HG03354 (cell line): ENCODE measurements around the gene NAA10.

Source experiments
- ATAC-seq: cut with Tn5 transposase; IDR thresholded peaks from one replicate; pipeline ENCODE4 v1.9.1; 2021; ENCODE audit warnings: mild to moderate bottlenecking; ENCODE audit not compliant: unreplicated experiment, poor library complexity, severe bottlenecking

The NAA10 gene

GRCh38 chrX:153934762-153935325 lies at the start of gene NAA10:
Gene NAA10, minus strand, starts transcription at chrX:153935037. Its CDS starts 133 bp downstream, at chrX:153934904.
- peak; percentile 94 for ATAC-seq

- no peak for ATAC-seq
Observed at GRCh38 chrX:153983321-153983801, 48.5 kb upstream of the NAA10 start.

GRCh38 chrX:153981771-153982533 lies 47.1 kb upstream of the NAA10 start:
- ATAC-seq = no peak

- ATAC-seq = no peak
Observed at GRCh38 chrX:153981231-153981630, 46.4 kb upstream of the NAA10 start.

GRCh38 chrX:153980394-153980793 lies 45.6 kb upstream of the NAA10 start:
- peak; percentile 58 for ATAC-seq

- ATAC-seq = no peak
Observed at GRCh38 chrX:153974726-153975286, 40.0 kb upstream of the NAA10 start.

- ATAC-seq = no peak
Observed at GRCh38 chrX:153974003-153974725, 39.3 kb upstream of the NAA10 start.

GRCh38 chrX:153973127-153974002 lies 38.5 kb upstream of the NAA10 start:
- ATAC-seq = no peak

- ATAC-seq = peak; percentile 58
Observed at GRCh38 chrX:153972368-153973126, 37.7 kb upstream of the NAA10 start, which contains the start of gene TMEM187. Gene TMEM187, plus strand, starts transcription at chrX:153972754. Its CDS starts 9,309 bp downstream, at chrX:153982063.

GRCh38 chrX:153971450-153972367 lies 36.9 kb upstream of the NAA10 start, which contains the start of gene HCFC1:
Gene HCFC1, minus strand, starts transcription at chrX:153971818. Its CDS starts 978 bp downstream, at chrX:153970840.
- peak; percentile 52 for ATAC-seq

GRCh38 chrX:153971124-153971449 lies 36.2 kb upstream of the NAA10 start:
- ATAC-seq = peak; percentile 45

- ATAC-seq = peak; percentile 3
Observed at GRCh38 chrX:153970357-153971123, 35.7 kb upstream of the NAA10 start.

GRCh38 chrX:153969904-153970356 lies 35.1 kb upstream of the NAA10 start:
- no peak for ATAC-seq

GRCh38 chrX:153969125-153969903 lies 34.5 kb upstream of the NAA10 start:
- ATAC-seq = no peak

GRCh38 chrX:153968754-153969124 lies 33.9 kb upstream of the NAA10 start:
- no peak for ATAC-seq

- no peak for ATAC-seq
Observed at GRCh38 chrX:153968255-153968654, 33.4 kb upstream of the NAA10 start.
